Ascending aorta (tissue), 2 donors: Measurements from ENCODE around the gene SYT6. TPM values are rescaled to one million over a fixed set of nuclear protein-coding genes. Genes with fewer than 3 reads are reported as not detected.
A peak's percentile ranks its signal among the peaks of the same experiment; 100 is the strongest.

Experiments
- DNase-seq, 2 donors: peaks; one replicate each; pipeline ENCODE4 v3.0.0-alpha.2; 2019; ENCODE audit warnings: low spot score in 2 of 2
- H3K27ac ChIP-seq, 2 donors: fragments of 200-600 bp; sonication (generic); one replicate each; pipeline ENCODE4 v1.5.1; 2016 to 2017; ENCODE audit warnings: mild to moderate bottlenecking in 1 of 2
- H3K27me3 ChIP-seq: fragments of 200-600 bp; sonication (generic); one replicate; pipeline ENCODE4 v1.5.1; 2017
- H3K36me3 ChIP-seq, 2 donors: fragments of 200-600 bp; sonication (generic); one replicate each; pipeline ENCODE4 v1.5.1; 2016
- H3K4me1 ChIP-seq, 2 donors: fragments of 200-600 bp; sonication (generic); one replicate each; pipeline ENCODE4 v1.5.1; 2016 to 2017; ENCODE audit warnings: mild to moderate bottlenecking in 1 of 2
- H3K4me3 ChIP-seq, 2 donors: fragments of 200-600 bp; sonication (generic); one replicate each; pipeline ENCODE4 v1.5.1; 2016 to 2017; ENCODE audit warnings: mild to moderate bottlenecking in 1 of 2
- H3K9me3 ChIP-seq, 2 donors: fragments of 200-600 bp; sonication (generic); one replicate each; pipeline ENCODE4 v1.5.1; 2016
- CTCF ChIP-seq, 3 experiments: fragments of 200-600 bp in 2 of 3; fragments of 450-650 bp in 1 of 3; sonication (generic) in 2 of 3; IDR thresholded peaks; one replicate each; pipeline ENCODE4 v1.5.1; 2016 to 2019; ENCODE audit warnings: antibody characterized with exemption in 3 of 3, mild to moderate bottlenecking in 1 of 3, moderate library complexity in 1 of 3
- intact Hi-C: fragments of 100-400 bp; cut with DNase I; formaldehyde crosslinking; loops from one replicate; pipeline ENCODE4 v1.15.1; 2023
- total RNA-seq: library from RNA; depleted of rRNA; stranded (reverse); fragments of >200 nt; gene quantifications from one replicate; pipeline ENCODE4 v1.1.0, GENCODE V29; 2016

The SYT6 gene
- total RNA-seq, 1 donor from 2014 or later, result not detected

- no peak overlapping the region for H3K27ac ChIP-seq
- no peak for DNase-seq
- no peaks in the 10 kb centered on the region for H3K9me3 ChIP-seq
- no peaks in the 10 kb centered on the region for H3K27me3 ChIP-seq
- H3K4me1 ChIP-seq, result no peaks in the 10 kb centered on the region
- TF ChIP-seq CTCF (IDR thresholded peaks at IDR 0.05), result no peak
- intact Hi-C loops, result no loop called here
- H3K4me3 ChIP-seq, result no peak overlapping the region
- H3K36me3 ChIP-seq, result no peaks in the 10 kb centered on the region
These were observed 110.1 kb downstream of the SYT6 start for GRCh38 chr1:114043548-114043947.

GRCh38 chr1:114043054-114043453 is 110.6 kb downstream of the SYT6 start:
- no peaks in the 10 kb centered on the region for H3K27me3 ChIP-seq
- TF ChIP-seq CTCF (IDR thresholded peaks at IDR 0.05), result no peak
- peak in 1 of 2 donors; percentile 28 for DNase-seq
- no peaks in the 10 kb centered on the region for H3K9me3 ChIP-seq
- no peaks in the 10 kb centered on the region for H3K36me3 ChIP-seq
- H3K4me1 ChIP-seq, result no peaks in the 10 kb centered on the region
- no peak overlapping the region for H3K4me3 ChIP-seq
- intact Hi-C loops, result no loop called here
- no peak overlapping the region for H3K27ac ChIP-seq

GRCh38 chr1:114040273-114041015 is 113.2 kb downstream of the SYT6 start:
- H3K4me3 ChIP-seq, result no peak overlapping the region
- peak in 1 of 2 donors; percentile 49 for DNase-seq
- H3K27me3 ChIP-seq, result no peaks in the 10 kb centered on the region
- no peak for TF ChIP-seq CTCF (IDR thresholded peaks at IDR 0.05)
- no peaks in the 10 kb centered on the region for H3K9me3 ChIP-seq
- no peak overlapping the region for H3K27ac ChIP-seq
- no peaks in the 10 kb centered on the region for H3K4me1 ChIP-seq
- intact Hi-C loops, result no loop called here
- H3K36me3 ChIP-seq, result no peaks in the 10 kb centered on the region

Other genes with a start within 250 kb of the SYT6 start
- 3.2 TPM for gene AP4B1, start 249.1 kb downstream of the SYT6 start, total RNA-seq
- gene DCLRE1B, start 248.5 kb downstream of the SYT6 start, total RNA-seq, result 1.9 TPM
- gene HIPK1, start 224.5 kb downstream of the SYT6 start, total RNA-seq, result 41.7 TPM
- 26.4 TPM for gene OLFML3, start 174.4 kb downstream of the SYT6 start, total RNA-seq